ENCODE measurements around the gene ZNF93. TPM values are rescaled to one million over a fixed set of nuclear protein-coding genes. Genes with fewer than 3 reads are reported as not detected.

ZNF93 gene
- total RNA-seq, 1 donor from 2014 or later = 4.2 TPM

DNA sequence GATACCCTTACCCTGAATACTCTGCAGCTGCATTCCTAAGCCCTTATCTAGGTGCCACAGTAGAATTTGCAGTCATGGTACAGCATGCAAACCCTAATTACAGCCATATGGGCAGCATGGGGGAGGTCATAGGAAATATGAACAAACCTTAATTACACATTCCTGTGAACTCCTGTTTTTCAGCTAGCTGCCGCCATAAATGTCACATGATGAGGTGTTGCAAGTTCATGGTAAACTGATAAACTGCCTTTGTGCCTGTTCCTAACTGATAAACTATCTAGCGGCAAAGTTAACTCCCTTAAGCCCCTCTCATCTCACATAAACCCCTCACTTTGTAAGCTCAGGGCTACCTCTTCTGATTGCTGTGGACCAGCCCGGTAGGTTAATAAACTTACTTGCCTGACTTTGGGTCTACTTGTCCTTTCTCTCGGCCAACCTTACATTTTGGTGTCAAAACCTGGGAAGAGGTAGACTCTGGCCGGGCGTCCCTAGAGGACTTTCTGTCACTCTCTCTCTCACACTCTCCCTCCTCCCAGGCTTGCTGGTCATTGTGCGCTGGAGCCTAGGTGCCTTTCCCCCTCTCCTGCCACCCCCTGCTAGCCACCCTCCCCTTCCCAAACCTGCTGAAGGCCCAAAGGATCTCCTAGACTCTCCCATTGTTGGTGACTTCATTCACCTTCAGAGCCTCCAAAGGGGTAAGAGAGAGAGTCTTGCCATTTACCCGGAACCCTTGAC lies 43.3 kb downstream of the ZNF93 start:
- H3K4me1 ChIP-seq = no peaks in the 10 kb centered on the region

GRCh38 chr19:19944583-19944880 lies 43.8 kb downstream of the ZNF93 start:
- Histone ChIP-seq H3K9me3 (no peaks in the 10 kb centered on the region), H3K36me3 (no peaks in the 10 kb centered on the region), H3K4me1 (no peaks in the 10 kb centered on the region), H3K4me3 (no peak overlapping the region), H3K27me3 (no peaks in the 10 kb centered on the region), H3K27ac (no peak overlapping the region)
- no peak for TF ChIP-seq POLR2AphosphoS5 (IDR thresholded peaks at IDR 0.05; ENCODE audit: insufficient read depth in 1 of 2, low read depth in 1 of 2)
- TF ChIP-seq POLR2A (IDR thresholded peaks at IDR 0.05) = no peak
- TF ChIP-seq, protein P1, sequence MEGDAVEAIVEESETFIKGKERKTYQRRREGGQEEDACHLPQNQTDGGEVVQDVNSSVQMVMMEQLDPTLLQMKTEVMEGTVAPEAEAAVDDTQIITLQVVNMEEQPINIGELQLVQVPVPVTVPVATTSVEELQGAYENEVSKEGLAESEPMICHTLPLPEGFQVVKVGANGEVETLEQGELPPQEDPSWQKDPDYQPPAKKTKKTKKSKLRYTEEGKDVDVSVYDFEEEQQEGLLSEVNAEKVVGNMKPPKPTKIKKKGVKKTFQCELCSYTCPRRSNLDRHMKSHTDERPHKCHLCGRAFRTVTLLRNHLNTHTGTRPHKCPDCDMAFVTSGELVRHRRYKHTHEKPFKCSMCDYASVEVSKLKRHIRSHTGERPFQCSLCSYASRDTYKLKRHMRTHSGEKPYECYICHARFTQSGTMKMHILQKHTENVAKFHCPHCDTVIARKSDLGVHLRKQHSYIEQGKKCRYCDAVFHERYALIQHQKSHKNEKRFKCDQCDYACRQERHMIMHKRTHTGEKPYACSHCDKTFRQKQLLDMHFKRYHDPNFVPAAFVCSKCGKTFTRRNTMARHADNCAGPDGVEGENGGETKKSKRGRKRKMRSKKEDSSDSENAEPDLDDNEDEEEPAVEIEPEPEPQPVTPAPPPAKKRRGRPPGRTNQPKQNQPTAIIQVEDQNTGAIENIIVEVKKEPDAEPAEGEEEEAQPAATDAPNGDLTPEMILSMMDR (IDR thresholded peaks at IDR 0.05) = no peak
- intact Hi-C loops (cut with DNase I) = no loop called here
- DNase-seq (ENCODE audit: extremely low spot score in 2 of 2) = peak in 1 of 2 donors; percentile 79

More for the DNA sequence above, 43.3 kb downstream of the ZNF93 start:
- intact Hi-C loops (cut with DNase I) = no loop called here
- H3K4me3 ChIP-seq = no peak overlapping the region
- H3K27me3 ChIP-seq = no peaks in the 10 kb centered on the region
- TF ChIP-seq POLR2AphosphoS5 (IDR thresholded peaks at IDR 0.05; ENCODE audit: insufficient read depth in 1 of 2, low read depth in 1 of 2) (no peak), POLR2A (IDR thresholded peaks at IDR 0.05) (no peak)
- TF ChIP-seq, protein P1 (IDR thresholded peaks at IDR 0.05) = no peak
- peak in 1 of 2 donors; percentile 65 for DNase-seq (ENCODE audit: extremely low spot score in 2 of 2)
- no peak overlapping the region for H3K27ac ChIP-seq
- H3K36me3 ChIP-seq = no peaks in the 10 kb centered on the region
- H3K9me3 ChIP-seq = no peaks in the 10 kb centered on the region

DNA sequence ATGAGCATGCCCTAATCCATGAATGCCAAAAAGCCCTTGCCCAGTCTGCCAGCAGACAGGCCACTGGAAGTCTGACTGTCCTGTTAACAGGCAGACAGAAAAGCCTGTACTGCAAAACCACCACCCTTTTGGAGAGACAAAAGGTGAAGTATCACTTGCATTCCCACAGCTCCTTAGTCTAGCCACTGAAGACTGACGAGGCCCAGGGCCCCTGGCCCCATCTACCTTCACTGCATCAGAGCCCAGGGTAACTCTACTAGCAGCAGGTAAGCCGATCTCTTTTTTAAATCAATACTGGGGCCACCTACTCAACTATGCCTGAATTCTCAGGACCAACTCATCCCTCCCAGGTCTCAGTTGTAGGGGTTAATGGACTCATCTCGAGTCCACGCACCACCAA lies 45.5 kb downstream of the ZNF93 start:
- DNase-seq (ENCODE audit: extremely low spot score in 2 of 2) = peak in 1 of 2 donors; percentile 32
- no peaks in the 10 kb centered on the region for H3K9me3 ChIP-seq
- H3K4me3 ChIP-seq = no peak overlapping the region
- H3K27ac ChIP-seq = no peak overlapping the region
- H3K4me1 ChIP-seq = no peaks in the 10 kb centered on the region
- intact Hi-C loops (cut with DNase I) = no loop called here
- TF ChIP-seq POLR2AphosphoS5 (IDR thresholded peaks at IDR 0.05; ENCODE audit: insufficient read depth in 1 of 2, low read depth in 1 of 2) = no peak
- TF ChIP-seq, protein P1 (IDR thresholded peaks at IDR 0.05) = no peak
- no peak for TF ChIP-seq POLR2A (IDR thresholded peaks at IDR 0.05)
- H3K27me3 ChIP-seq = no peaks in the 10 kb centered on the region
- no peaks in the 10 kb centered on the region for H3K36me3 ChIP-seq

DNA sequence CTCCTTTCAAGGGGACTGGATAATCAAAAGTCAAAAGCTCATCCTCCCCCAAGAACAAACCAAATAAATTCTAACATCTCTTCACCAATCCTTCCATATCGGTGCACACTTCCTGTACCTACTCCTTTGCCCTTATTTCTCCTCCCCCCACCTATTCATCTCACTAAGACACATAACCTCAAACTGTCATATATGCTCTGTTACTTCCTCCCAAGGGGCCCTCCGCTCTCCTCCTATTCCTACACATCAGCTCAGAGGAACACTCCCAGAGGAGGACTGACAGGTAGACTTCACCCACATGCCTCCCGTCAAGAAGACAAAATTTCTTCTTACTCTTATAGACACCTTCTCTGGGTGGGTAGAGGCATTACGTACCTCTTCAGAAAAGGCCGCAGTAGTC lies 48.1 kb downstream of the ZNF93 start:
- Histone ChIP-seq H3K27ac (no peak overlapping the region), H3K4me3 (no peak overlapping the region), H3K4me1 (no peaks in the 10 kb centered on the region), H3K27me3 (no peaks in the 10 kb centered on the region), H3K9me3 (no peaks in the 10 kb centered on the region), H3K36me3 (no peaks in the 10 kb centered on the region)
- DNase-seq (ENCODE audit: extremely low spot score in 2 of 2) = no peak
- TF ChIP-seq, protein P1 (IDR thresholded peaks at IDR 0.05) = no peak
- no peak for TF ChIP-seq POLR2A (IDR thresholded peaks at IDR 0.05)
- TF ChIP-seq POLR2AphosphoS5 (IDR thresholded peaks at IDR 0.05; ENCODE audit: insufficient read depth in 1 of 2, low read depth in 1 of 2) = no peak
- intact Hi-C loops (cut with DNase I) = no loop called here

DNA sequence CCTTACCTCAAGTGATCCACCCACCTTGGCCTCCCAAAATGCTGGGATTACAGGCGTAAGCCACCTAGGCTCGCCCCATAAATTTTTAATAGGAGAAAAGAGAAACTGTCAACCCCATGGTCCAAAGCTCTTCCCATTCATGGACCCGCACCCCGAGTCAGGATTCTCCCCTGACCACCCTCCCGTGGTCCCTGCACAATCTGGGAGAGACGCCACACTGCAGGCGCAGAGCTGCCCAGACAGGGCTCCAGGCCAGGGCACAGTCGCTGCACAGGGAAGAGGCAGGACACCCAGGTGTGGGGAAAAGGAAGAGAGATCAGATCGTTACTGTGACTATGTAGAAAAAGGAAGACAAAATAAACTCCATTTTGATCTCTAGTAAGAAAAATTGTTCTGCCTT lies 54.5 kb downstream of the ZNF93 start:
- Histone ChIP-seq H3K36me3 (no peaks in the 10 kb centered on the region), H3K27me3 (no peaks in the 10 kb centered on the region), H3K9me3 (no peaks in the 10 kb centered on the region), H3K27ac (no peak overlapping the region), H3K4me1 (no peaks in the 10 kb centered on the region), H3K4me3 (no peak overlapping the region)
- TF ChIP-seq POLR2AphosphoS5 (IDR thresholded peaks at IDR 0.05; ENCODE audit: insufficient read depth in 1 of 2, low read depth in 1 of 2) (no peak), POLR2A (IDR thresholded peaks at IDR 0.05) (no peak)
- TF ChIP-seq, protein P1 (IDR thresholded peaks at IDR 0.05) = no peak
- peak in 1 of 2 donors; percentile 5 for DNase-seq (ENCODE audit: extremely low spot score in 2 of 2)
- intact Hi-C loops (cut with DNase I) = loop anchor here (10.0 kb wide), 1 partner anchor 410 kb away; no protein-coding TSS in a partner anchor

Data from vagina (tissue), 2 donors.